ENCODE data around the gene MYO18A.

Gene MYO18A

DNA sequence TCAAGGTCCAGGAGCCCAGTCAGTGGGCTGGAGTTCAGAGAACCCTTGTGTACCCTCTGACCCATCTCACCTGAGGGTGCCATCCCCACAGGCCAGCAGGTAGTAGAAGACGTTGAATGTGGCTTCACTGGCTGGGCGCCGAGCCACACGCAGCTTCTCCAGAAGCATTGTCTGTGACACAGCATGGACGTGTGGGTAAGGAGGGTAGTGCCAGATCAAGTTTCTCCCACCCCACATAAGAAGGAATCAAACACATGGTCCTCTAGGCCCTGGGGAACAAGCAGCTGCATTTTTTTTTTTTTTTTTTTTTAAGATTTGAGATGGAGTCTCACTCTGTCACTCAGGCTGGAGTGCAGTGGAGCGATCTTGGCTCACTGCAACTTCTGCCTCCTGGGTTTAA lies 60.9 kb downstream of the MYO18A start:
- H3K9me3 ChIP-seq (ENCODE audit: control insufficient read depth in 2 of 2, low read length in 2 of 2), result no peaks in the 10 kb centered on the region
- no peak overlapping the region for H3K4me3 ChIP-seq (ENCODE audit: low read length in 2 of 2)
- peaks cover 47 to 64% of the 10 kb centered on the region in 2 donors for H3K36me3 ChIP-seq (ENCODE audit: control insufficient read depth in 2 of 2, insufficient read depth in 2 of 2, low read length in 2 of 2)
- H3K4me1 ChIP-seq (ENCODE audit: control insufficient read depth in 2 of 2, insufficient read depth in 2 of 2, low read length in 2 of 2), result no peaks in the 10 kb centered on the region
- H3K27ac ChIP-seq (ENCODE audit: low read depth in 2 of 2, low read length in 2 of 2), result no peak overlapping the region
- no peaks in the 10 kb centered on the region for H3K27me3 ChIP-seq (ENCODE audit: control insufficient read depth in 2 of 2, insufficient read depth in 2 of 2, low read length in 2 of 2)
- H3K9ac ChIP-seq (ENCODE audit: low read depth in 1 of 2, low read length in 2 of 2), result no peak overlapping the region

- no peak overlapping the region for H3K4me3 ChIP-seq (ENCODE audit: low read length in 2 of 2)
- no peak overlapping the region for H3K27ac ChIP-seq (ENCODE audit: low read depth in 2 of 2, low read length in 2 of 2)
- peaks cover 53 to 77% of the 10 kb centered on the region in 2 donors for H3K36me3 ChIP-seq (ENCODE audit: control insufficient read depth in 2 of 2, insufficient read depth in 2 of 2, low read length in 2 of 2)
- no peaks in the 10 kb centered on the region for H3K9me3 ChIP-seq (ENCODE audit: control insufficient read depth in 2 of 2, low read length in 2 of 2)
- H3K4me1 ChIP-seq (ENCODE audit: control insufficient read depth in 2 of 2, insufficient read depth in 2 of 2, low read length in 2 of 2), result peaks cover 0 to under 1% of the 10 kb centered on the region in 2 donors
- H3K9ac ChIP-seq (ENCODE audit: low read depth in 1 of 2, low read length in 2 of 2), result no peak overlapping the region
- H3K27me3 ChIP-seq (ENCODE audit: control insufficient read depth in 2 of 2, insufficient read depth in 2 of 2, low read length in 2 of 2), result no peaks in the 10 kb centered on the region
Measured at GRCh38 chr17:29116804-29117753, 63.1 kb downstream of the MYO18A start.

DNA sequence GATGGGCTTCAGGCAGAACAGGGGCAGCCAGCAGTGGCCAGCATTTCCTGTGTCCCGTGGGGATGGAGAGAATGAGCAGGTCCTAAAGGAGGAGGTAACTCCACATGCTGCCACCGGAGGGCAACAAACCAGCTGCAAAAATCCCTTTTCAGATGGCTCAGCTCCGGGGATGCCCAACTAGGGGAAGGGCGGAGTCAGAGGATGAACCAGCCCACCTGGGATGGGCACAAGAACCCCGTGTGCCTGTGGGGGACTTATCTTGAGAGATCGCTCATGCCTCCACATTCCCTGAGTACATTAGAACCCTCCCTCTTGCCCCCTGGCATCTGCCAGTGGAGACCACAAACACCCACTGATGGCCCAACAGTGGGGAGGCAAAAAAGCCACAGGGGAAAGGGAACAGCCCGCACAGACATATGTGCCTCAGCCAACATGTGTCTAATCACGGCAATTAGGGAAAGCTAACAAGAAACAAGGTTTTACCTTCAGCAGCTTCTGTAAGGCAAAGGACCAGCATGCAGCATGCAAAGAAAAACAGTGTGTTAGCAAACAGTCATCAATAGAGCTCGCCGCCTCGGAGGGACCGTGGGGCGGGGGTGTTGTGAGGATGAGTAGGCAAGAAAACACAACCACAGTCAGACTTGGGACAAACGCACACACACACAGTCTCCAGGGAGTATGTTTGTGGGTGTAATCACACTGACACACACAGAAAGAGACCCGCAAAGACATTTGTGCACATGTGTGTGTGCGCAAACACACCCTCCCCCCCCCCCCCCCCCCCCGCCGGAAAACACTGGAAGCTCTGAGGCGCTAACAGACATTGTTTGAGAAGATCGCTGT lies 64.0 kb downstream of the MYO18A start:
- no peaks in the 10 kb centered on the region for H3K9me3 ChIP-seq (ENCODE audit: control insufficient read depth in 2 of 2, low read length in 2 of 2)
- H3K4me3 ChIP-seq (ENCODE audit: low read length in 2 of 2), result no peak overlapping the region
- H3K27me3 ChIP-seq (ENCODE audit: control insufficient read depth in 2 of 2, insufficient read depth in 2 of 2, low read length in 2 of 2), result no peaks in the 10 kb centered on the region
- H3K27ac ChIP-seq (ENCODE audit: low read depth in 2 of 2, low read length in 2 of 2), result no peak overlapping the region
- H3K36me3 ChIP-seq (ENCODE audit: control insufficient read depth in 2 of 2, insufficient read depth in 2 of 2, low read length in 2 of 2), result peaks cover 49 to 72% of the 10 kb centered on the region in 2 donors
- no peak overlapping the region for H3K9ac ChIP-seq (ENCODE audit: low read depth in 1 of 2, low read length in 2 of 2)
- H3K4me1 ChIP-seq (ENCODE audit: control insufficient read depth in 2 of 2, insufficient read depth in 2 of 2, low read length in 2 of 2), result peaks cover 0 to 2% of the 10 kb centered on the region in 2 donors

GRCh38 chr17:29115435-29115834 lies 64.8 kb downstream of the MYO18A start:
- Histone ChIP-seq H3K4me3 (ENCODE audit: low read length in 2 of 2) (no peak overlapping the region), H3K4me1 (ENCODE audit: control insufficient read depth in 2 of 2, insufficient read depth in 2 of 2, low read length in 2 of 2) (peaks cover 0 to 2% of the 10 kb centered on the region in 2 donors), H3K27ac (ENCODE audit: low read depth in 2 of 2, low read length in 2 of 2) (no peak overlapping the region), H3K9me3 (ENCODE audit: control insufficient read depth in 2 of 2, low read length in 2 of 2) (no peaks in the 10 kb centered on the region), H3K36me3 (ENCODE audit: control insufficient read depth in 2 of 2, insufficient read depth in 2 of 2, low read length in 2 of 2) (peaks cover 46 to 72% of the 10 kb centered on the region in 2 donors), H3K27me3 (ENCODE audit: control insufficient read depth in 2 of 2, insufficient read depth in 2 of 2, low read length in 2 of 2) (no peaks in the 10 kb centered on the region), H3K9ac (ENCODE audit: low read depth in 1 of 2, low read length in 2 of 2) (no peak overlapping the region)

GRCh38 chr17:29114141-29114540 lies 66.1 kb downstream of the MYO18A start:
- H3K9ac ChIP-seq (ENCODE audit: low read depth in 1 of 2, low read length in 2 of 2), result no peak overlapping the region
- H3K4me3 ChIP-seq (ENCODE audit: low read length in 2 of 2), result no peak overlapping the region
- peaks cover 0 to 2% of the 10 kb centered on the region in 2 donors for H3K4me1 ChIP-seq (ENCODE audit: control insufficient read depth in 2 of 2, insufficient read depth in 2 of 2, low read length in 2 of 2)
- no peak overlapping the region for H3K27ac ChIP-seq (ENCODE audit: low read depth in 2 of 2, low read length in 2 of 2)
- peaks cover 50 to 76% of the 10 kb centered on the region in 2 donors for H3K36me3 ChIP-seq (ENCODE audit: control insufficient read depth in 2 of 2, insufficient read depth in 2 of 2, low read length in 2 of 2)
- H3K27me3 ChIP-seq (ENCODE audit: control insufficient read depth in 2 of 2, insufficient read depth in 2 of 2, low read length in 2 of 2), result no peaks in the 10 kb centered on the region
- no peaks in the 10 kb centered on the region for H3K9me3 ChIP-seq (ENCODE audit: control insufficient read depth in 2 of 2, low read length in 2 of 2)

DNA sequence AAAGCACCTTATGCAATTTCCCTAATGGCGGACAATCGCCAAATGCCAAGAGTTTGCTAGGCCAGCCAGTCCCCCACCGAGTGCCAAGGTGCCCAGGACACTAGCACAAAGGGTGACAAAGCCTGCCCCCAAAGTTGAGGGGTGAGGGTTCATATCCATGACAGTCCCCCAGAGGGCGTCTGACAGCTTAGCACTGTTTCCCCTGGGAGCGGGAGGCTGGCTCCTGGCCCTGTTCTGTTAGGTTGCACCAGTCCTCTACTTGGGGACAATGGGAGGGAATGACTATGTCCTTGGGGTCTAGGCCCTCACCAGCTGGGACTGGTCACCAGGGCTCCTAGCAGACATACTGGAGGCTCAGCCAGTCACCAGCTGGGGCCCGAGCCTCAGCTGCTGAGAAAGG lies 66.9 kb downstream of the MYO18A start:
- Histone ChIP-seq H3K27me3 (ENCODE audit: control insufficient read depth in 2 of 2, insufficient read depth in 2 of 2, low read length in 2 of 2) (no peaks in the 10 kb centered on the region), H3K36me3 (ENCODE audit: control insufficient read depth in 2 of 2, insufficient read depth in 2 of 2, low read length in 2 of 2) (peaks cover 46 to 74% of the 10 kb centered on the region in 2 donors), H3K4me3 (ENCODE audit: low read length in 2 of 2) (no peak overlapping the region), H3K9ac (ENCODE audit: low read depth in 1 of 2, low read length in 2 of 2) (no peak overlapping the region), H3K9me3 (ENCODE audit: control insufficient read depth in 2 of 2, low read length in 2 of 2) (no peaks in the 10 kb centered on the region), H3K4me1 (ENCODE audit: control insufficient read depth in 2 of 2, insufficient read depth in 2 of 2, low read length in 2 of 2) (peaks cover 0 to 2% of the 10 kb centered on the region in 2 donors), H3K27ac (ENCODE audit: low read depth in 2 of 2, low read length in 2 of 2) (no peak overlapping the region)

- H3K9me3 ChIP-seq (ENCODE audit: control insufficient read depth in 2 of 2, low read length in 2 of 2), result no peaks in the 10 kb centered on the region
- H3K27ac ChIP-seq (ENCODE audit: low read depth in 2 of 2, low read length in 2 of 2), result no peak overlapping the region
- H3K4me3 ChIP-seq (ENCODE audit: low read length in 2 of 2), result no peak overlapping the region
- H3K9ac ChIP-seq (ENCODE audit: low read depth in 1 of 2, low read length in 2 of 2), result no peak overlapping the region
- peaks cover 49 to 76% of the 10 kb centered on the region in 2 donors for H3K36me3 ChIP-seq (ENCODE audit: control insufficient read depth in 2 of 2, insufficient read depth in 2 of 2, low read length in 2 of 2)
- H3K27me3 ChIP-seq (ENCODE audit: control insufficient read depth in 2 of 2, insufficient read depth in 2 of 2, low read length in 2 of 2), result no peaks in the 10 kb centered on the region
- H3K4me1 ChIP-seq (ENCODE audit: control insufficient read depth in 2 of 2, insufficient read depth in 2 of 2, low read length in 2 of 2), result peaks cover 0 to 2% of the 10 kb centered on the region in 2 donors
Measured at GRCh38 chr17:29112771-29113295, 67.4 kb downstream of the MYO18A start.

GRCh38 chr17:29111816-29112499 lies 68.2 kb downstream of the MYO18A start:
- Histone ChIP-seq H3K9ac (ENCODE audit: low read depth in 1 of 2, low read length in 2 of 2) (no peak overlapping the region), H3K27ac (ENCODE audit: low read depth in 2 of 2, low read length in 2 of 2) (no peak overlapping the region)

DNA sequence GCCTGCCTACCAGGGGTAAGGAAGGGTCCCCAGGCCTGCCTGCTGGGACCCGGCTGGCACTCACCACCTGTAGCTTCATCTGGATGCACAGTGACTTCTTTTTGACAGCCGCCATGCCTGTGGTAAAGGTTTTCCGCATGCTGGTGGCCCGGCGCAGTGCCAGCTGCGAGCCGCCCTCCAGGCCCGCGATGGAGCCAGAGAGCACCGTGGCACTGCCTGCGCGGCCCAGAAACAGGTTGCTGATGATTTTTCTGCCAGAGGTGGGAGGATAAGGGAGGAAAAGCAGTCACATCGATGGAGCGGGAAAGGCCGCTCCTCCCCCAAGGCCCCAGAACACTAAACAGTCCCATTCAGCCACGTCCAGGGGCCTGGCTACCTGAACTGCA lies 69.8 kb downstream of the MYO18A start:
- no peak overlapping the region for H3K27ac ChIP-seq (ENCODE audit: low read depth in 2 of 2, low read length in 2 of 2)
- peaks cover 60 to 84% of the 10 kb centered on the region in 2 donors for H3K36me3 ChIP-seq (ENCODE audit: control insufficient read depth in 2 of 2, insufficient read depth in 2 of 2, low read length in 2 of 2)
- no peak overlapping the region for H3K4me3 ChIP-seq (ENCODE audit: low read length in 2 of 2)
- no peaks in the 10 kb centered on the region for H3K27me3 ChIP-seq (ENCODE audit: control insufficient read depth in 2 of 2, insufficient read depth in 2 of 2, low read length in 2 of 2)
- no peak overlapping the region for H3K9ac ChIP-seq (ENCODE audit: low read depth in 1 of 2, low read length in 2 of 2)
- H3K9me3 ChIP-seq (ENCODE audit: control insufficient read depth in 2 of 2, low read length in 2 of 2), result no peaks in the 10 kb centered on the region
- peaks cover 0 to 2% of the 10 kb centered on the region in 2 donors for H3K4me1 ChIP-seq (ENCODE audit: control insufficient read depth in 2 of 2, insufficient read depth in 2 of 2, low read length in 2 of 2)

More at GRCh38 chr17:29111816-29112499, 68.2 kb downstream of the MYO18A start:
- H3K27me3 ChIP-seq (ENCODE audit: control insufficient read depth in 2 of 2, insufficient read depth in 2 of 2, low read length in 2 of 2), result no peaks in the 10 kb centered on the region
- H3K9me3 ChIP-seq (ENCODE audit: control insufficient read depth in 2 of 2, low read length in 2 of 2), result no peaks in the 10 kb centered on the region
- peaks cover 54 to 83% of the 10 kb centered on the region in 2 donors for H3K36me3 ChIP-seq (ENCODE audit: control insufficient read depth in 2 of 2, insufficient read depth in 2 of 2, low read length in 2 of 2)
- H3K4me1 ChIP-seq (ENCODE audit: control insufficient read depth in 2 of 2, insufficient read depth in 2 of 2, low read length in 2 of 2), result peaks cover 0 to 2% of the 10 kb centered on the region in 2 donors
- H3K4me3 ChIP-seq (ENCODE audit: low read length in 2 of 2), result no peak overlapping the region
